Neural cell (in vitro differentiated cells): ENCODE measurements around the gene CCDC159. TPM values are rescaled to one million over a fixed set of nuclear protein-coding genes. Genes with fewer than 3 reads are reported as not detected.

Experiments used
- H2AFZ ChIP-seq: fragments of 200-600, 300-800 bp; sonication (generic), shearing (Covaris generic); 2 replicates; pipeline ENCODE4 v1.6.0; 2014; ENCODE audit warnings: low read depth, mild to moderate bottlenecking, antibody characterized with exemption, low read length, moderate library complexity
- H3F3A ChIP-seq: fragments of 200-600 bp; shearing (Covaris generic); 2 replicates; pipeline ENCODE4 v1.6.1; 2016; ENCODE audit warnings: mild to moderate bottlenecking, moderate library complexity, mixed read lengths, antibody characterized with exemption, low read length; ENCODE audit not compliant: insufficient read depth, poor library complexity, severe bottlenecking
- H3K27ac ChIP-seq: fragments of 200-600, 300-800 bp; sonication (generic), shearing (Covaris generic); 2 replicates; pipeline ENCODE4 v1.5.1; 2014; ENCODE audit warnings: mild to moderate bottlenecking, low read length, moderate library complexity
- H3K27me3 ChIP-seq: fragments of 300-800, 200-600 bp; sonication (generic), shearing (Covaris generic); 2 replicates; pipeline ENCODE4 v1.6.0; 2014; ENCODE audit warnings: mild to moderate bottlenecking, low read depth, low read length, moderate library complexity; ENCODE audit not compliant: insufficient read depth
- H3K36me3 ChIP-seq: fragments of 300-800, 200-600 bp; sonication (generic), shearing (Covaris generic); 2 replicates; pipeline ENCODE4 v1.5.1; 2014; ENCODE audit warnings: mild to moderate bottlenecking, antibody characterized with exemption, low read length, moderate library complexity; ENCODE audit not compliant: insufficient read depth
- H3K4me2 ChIP-seq: fragments of 300-800, 200-600 bp; sonication (generic), shearing (Covaris generic); 2 replicates; pipeline ENCODE4 v1.6.0; 2014; ENCODE audit warnings: mild to moderate bottlenecking, low read length
- H3K4me3 ChIP-seq: fragments of 300-800, 200-600 bp; sonication (generic), shearing (Covaris generic); 2 replicates; pipeline ENCODE4 v1.5.1; 2014; ENCODE audit warnings: mild to moderate bottlenecking, low read length, moderate library complexity
- H3K79me2 ChIP-seq: fragments of 200-600 bp; shearing (Covaris generic); replicated peaks from 2 replicates; pipeline ENCODE4 v1.6.0; 2014; ENCODE audit warnings: mild to moderate bottlenecking, low read length, moderate library complexity; ENCODE audit not compliant: insufficient read depth
- H3K9ac ChIP-seq: fragments of 300-800, 200-600 bp; sonication (generic), shearing (Covaris generic); 2 replicates; pipeline ENCODE4 v1.6.1; 2016; ENCODE audit warnings: mild to moderate bottlenecking, low read length, mixed read lengths
- H3K9me2 ChIP-seq: fragments of 200-600 bp; shearing (Covaris generic); 2 replicates; pipeline ENCODE4 v1.6.1; 2016; ENCODE audit warnings: mild to moderate bottlenecking, low read length, mixed read lengths; ENCODE audit not compliant: insufficient read depth
- H3K9me3 ChIP-seq: fragments of 200-600, 300-800 bp; sonication (generic), shearing (Covaris generic); 2 replicates; pipeline ENCODE4 v1.6.1; 2016; ENCODE audit warnings: mild to moderate bottlenecking, mixed run types, low read length, moderate library complexity, mixed read lengths
- H4K20me1 ChIP-seq: fragments of 200-600 bp; shearing (Covaris generic); 2 replicates; pipeline ENCODE4 v1.6.1; 2016; ENCODE audit warnings: mild to moderate bottlenecking, mixed run types; ENCODE audit not compliant: insufficient read depth
- CTCF ChIP-seq: fragments of 450-650 bp; IDR thresholded peaks from 2 replicates; pipeline ENCODE4 v1.5.1; 2014; ENCODE audit warnings: antibody characterized with exemption, mild to moderate bottlenecking, moderate library complexity; ENCODE audit not compliant: poor library complexity, severe bottlenecking
- EP300 ChIP-seq: fragments of 450-650 bp; conservative IDR thresholded peaks from 2 replicates; pipeline ENCODE4 v1.6.1; 2014; ENCODE audit warnings: antibody characterized with exemption, mild to moderate bottlenecking, moderate library complexity; ENCODE audit not compliant: poor library complexity, severe bottlenecking
- EZH2 ChIP-seq: fragments of 200-600, 300-800 bp; shearing (Covaris generic), sonication (generic); IDR thresholded peaks from 2 replicates; pipeline ENCODE4 v1.6.1; 2014; ENCODE audit warnings: antibody characterized with exemption, low read length, borderline replicate concordance, mild to moderate bottlenecking; ENCODE audit not compliant: insufficient read depth, poor library complexity, severe bottlenecking
- MXI1 ChIP-seq: fragments of 450-650 bp; conservative IDR thresholded peaks from 2 replicates; pipeline ENCODE4 v1.6.1; 2014; ENCODE audit warnings: antibody characterized with exemption, mild to moderate bottlenecking; ENCODE audit not compliant: poor library complexity, severe bottlenecking
- POLR2AphosphoS5 ChIP-seq: IDR thresholded peaks from 2 replicates; pipeline ENCODE4 v1.6.1; 2012
- RAD21 ChIP-seq: fragments of 450-650 bp; conservative IDR thresholded peaks from 2 replicates; pipeline ENCODE4 v1.6.1; 2014; ENCODE audit warnings: antibody characterized with exemption, mild to moderate bottlenecking, moderate library complexity
- REST ChIP-seq: IDR thresholded peaks from 2 replicates; pipeline ENCODE4 v1.6.1; 2012; ENCODE audit warnings: borderline replicate concordance
- SMC3 ChIP-seq: fragments of 450-650 bp; conservative IDR thresholded peaks from 2 replicates; pipeline ENCODE4 v1.6.1; 2014; ENCODE audit warnings: antibody characterized with exemption, mild to moderate bottlenecking, moderate library complexity; ENCODE audit not compliant: poor library complexity
- TAF1 ChIP-seq: IDR thresholded peaks from 2 replicates; pipeline ENCODE4 v1.6.1; 2012; ENCODE audit warnings: low read depth
- polyA plus RNA-seq: library from polyadenylated mRNA; depleted of rRNA; stranded (reverse); fragments of >200 nt; gene quantifications from 2 replicates; pipeline ENCODE4 v1.2.3, GENCODE V29; 2014

The CCDC159 gene
- polyA plus RNA-seq, 1 donor from 2014 or later = 2.4 TPM

GRCh38 chr19:11374433-11375142 is 28.3 kb downstream of the CCDC159 start, which contains the start of gene SWSAP1:
TSS of gene SWSAP1 (plus strand) at chr19:11374666. CDS start at chr19:11374681, 15 bp downstream.
- H3K27ac ChIP-seq = peak within 1 kb of the TSS; percentile 100
- H3K9me3 ChIP-seq = no peaks in the 10 kb centered on the region
- peak within 1 kb of the TSS; percentile 71 for H3K4me3 ChIP-seq
- H3K9ac ChIP-seq = peak within 1 kb of the TSS; percentile 94
- peak within 1 kb of the TSS; percentile 65 for H2AFZ ChIP-seq
- no peaks in the 10 kb centered on the region for H3K79me2 ChIP-seq
- no peaks in the 10 kb centered on the region for H3K36me3 ChIP-seq
- TF ChIP-seq POLR2AphosphoS5 (peak; percentile 92), MXI1 (peak; percentile 88), SMC3 (peak; percentile 39), TAF1 (peak; percentile 84), EZH2 (no peak), REST (peak; percentile 89), EP300 (peak; percentile 63), CTCF (peak; percentile 39), RAD21 (peak; percentile 40)
- no peaks in the 10 kb centered on the region for H4K20me1 ChIP-seq
- H3K9me2 ChIP-seq = no peaks in the 10 kb centered on the region
- no peaks in the 10 kb centered on the region for H3K27me3 ChIP-seq
- peaks cover 9% of the 10 kb centered on the region for H3F3A ChIP-seq
- peak within 1 kb of the TSS; percentile 93 for H3K4me2 ChIP-seq

- H3K9me2 ChIP-seq = no peaks in the 10 kb centered on the region
- H3K27me3 ChIP-seq = no peaks in the 10 kb centered on the region
- no peaks in the 10 kb centered on the region for H3K9me3 ChIP-seq
- peak overlapping the region; percentile 66 for H3K9ac ChIP-seq
- H4K20me1 ChIP-seq = no peaks in the 10 kb centered on the region
- no peaks in the 10 kb centered on the region for H3K36me3 ChIP-seq
- H2AFZ ChIP-seq = peak overlapping the region; percentile 36
- peak overlapping the region; percentile 100 for H3K27ac ChIP-seq
- peak overlapping the region; percentile 43 for H3K4me2 ChIP-seq
- H3K79me2 ChIP-seq = no peaks in the 10 kb centered on the region
- peaks cover 9% of the 10 kb centered on the region for H3F3A ChIP-seq
- peak overlapping the region; percentile 71 for H3K4me3 ChIP-seq
- TF ChIP-seq CTCF (no peak), MXI1 (no peak)
Measured at GRCh38 chr19:11375143-11375948, 29.0 kb downstream of the CCDC159 start.
